ENCODE results near the gene CD63.

The CD63 gene

GRCh38 chr12:55705782-55706402 is 22.9 kb downstream of the CD63 start:
- DNase-seq (ENCODE audit: low read depth, low spot score), result no peak

- DNase-seq (ENCODE audit: low read depth, low spot score), result no peak
Measured at GRCh38 chr12:55704824-55705718, 23.7 kb downstream of the CD63 start.

- no peak for DNase-seq (ENCODE audit: low read depth, low spot score)
Measured at GRCh38 chr12:55703901-55704761, 24.7 kb downstream of the CD63 start.

GRCh38 chr12:55703288-55703687 is 25.5 kb downstream of the CD63 start:
- DNase-seq (ENCODE audit: low read depth, low spot score), result no peak

- no peak for DNase-seq (ENCODE audit: low read depth, low spot score)
Measured at GRCh38 chr12:55702861-55703260, 25.9 kb downstream of the CD63 start.

GRCh38 chr12:55700255-55701018 is 28.4 kb downstream of the CD63 start:
- peak; percentile 36 for DNase-seq (ENCODE audit: low read depth, low spot score)

GRCh38 chr12:55699471-55700055 is 29.2 kb downstream of the CD63 start:
- DNase-seq (ENCODE audit: low read depth, low spot score), result no peak

GRCh38 chr12:55698965-55699364 is 29.8 kb downstream of the CD63 start:
- DNase-seq (ENCODE audit: low read depth, low spot score), result no peak

- DNase-seq (ENCODE audit: low read depth, low spot score), result no peak
Measured at GRCh38 chr12:55698241-55698955, 30.4 kb downstream of the CD63 start.

- no peak for DNase-seq (ENCODE audit: low read depth, low spot score)
Measured at GRCh38 chr12:55697686-55698085, 31.1 kb downstream of the CD63 start.

GRCh38 chr12:55696796-55697462 is 31.9 kb downstream of the CD63 start:
- no peak for DNase-seq (ENCODE audit: low read depth, low spot score)

- no peak for DNase-seq (ENCODE audit: low read depth, low spot score)
Measured at GRCh38 chr12:55696141-55696540, 32.7 kb downstream of the CD63 start.

- no peak for DNase-seq (ENCODE audit: low read depth, low spot score)
Measured at GRCh38 chr12:55695349-55695748, 33.5 kb downstream of the CD63 start.

- DNase-seq (ENCODE audit: low read depth, low spot score), result no peak
Measured at GRCh38 chr12:55694651-55695050, 34.2 kb downstream of the CD63 start.

- DNase-seq (ENCODE audit: low read depth, low spot score), result no peak
Measured at GRCh38 chr12:55694188-55694515, 34.7 kb downstream of the CD63 start.

GRCh38 chr12:55693323-55694187 is 35.3 kb downstream of the CD63 start:
- no peak for DNase-seq (ENCODE audit: low read depth, low spot score)

GRCh38 chr12:55692631-55693322 is 36.0 kb downstream of the CD63 start:
- DNase-seq (ENCODE audit: low read depth, low spot score), result no peak
